A172 (cell line): ENCODE measurements around the gene PIK3C2G. TPM values are rescaled to one million over a fixed set of nuclear protein-coding genes. Genes with fewer than 3 reads are reported as not detected.
"Not testable (repeated sequence)": the region's sequence is repeated elsewhere in the genome, so short reads cannot be mapped to it uniquely, and the experiment has no call there.

ENCODE experiments used
- DNase-seq: peaks from one replicate; pipeline ENCODE4 v3.0.0-alpha.2; 2015; ENCODE audit warnings: low spot score
- total RNA-seq: library from RNA; depleted of rRNA; stranded (reverse); fragments of >200 nt; shearing (Covaris generic); gene quantifications from 2 replicates; pipeline ENCODE4 v1.2.3, GENCODE V29; 2014

Gene PIK3C2G
- total RNA-seq, 1 experiment from 2014 or later: not detected

- no peak for DNase-seq
These were observed 379.1 kb downstream of the PIK3C2G start for GRCh38 chr12:18640321-18640955.

GRCh38 chr12:18643681-18644080 is 382.4 kb downstream of the PIK3C2G start:
- no peak for DNase-seq

GRCh38 chr12:18644564-18644963 is 383.2 kb downstream of the PIK3C2G start:
- DNase-seq: no peak

GRCh38 chr12:18646286-18646890 is 385.1 kb downstream of the PIK3C2G start:
- DNase-seq: no peak

- no peak for DNase-seq
These were observed 390.2 kb downstream of the PIK3C2G start for GRCh38 chr12:18651525-18651924.

GRCh38 chr12:18652596-18652995 is 391.3 kb downstream of the PIK3C2G start:
- DNase-seq: no peak

GRCh38 chr12:18653465-18653864 is 392.1 kb downstream of the PIK3C2G start:
- DNase-seq: no peak

GRCh38 chr12:18655351-18655750 is 394.0 kb downstream of the PIK3C2G start:
- no peak for DNase-seq

- no peak for DNase-seq
These were observed 396.9 kb downstream of the PIK3C2G start for GRCh38 chr12:18658179-18658578.

GRCh38 chr12:18658829-18659228 is 397.5 kb downstream of the PIK3C2G start:
- no peak for DNase-seq

- no peak for DNase-seq
These were observed 414.8 kb downstream of the PIK3C2G start for GRCh38 chr12:18676141-18676540.

GRCh38 chr12:18676996-18677588 is 415.8 kb downstream of the PIK3C2G start:
- DNase-seq: no peak

GRCh38 chr12:18681818-18682217 is 420.5 kb downstream of the PIK3C2G start:
- no peak for DNase-seq

- DNase-seq: peak; percentile 25
These were observed 422.2 kb downstream of the PIK3C2G start for GRCh38 chr12:18683327-18684013.

- DNase-seq: no peak
These were observed 423.1 kb downstream of the PIK3C2G start for GRCh38 chr12:18684430-18684829.

- DNase-seq: no peak
These were observed 428.5 kb downstream of the PIK3C2G start for GRCh38 chr12:18689771-18690170.

GRCh38 chr12:18690653-18691052 is 429.3 kb downstream of the PIK3C2G start:
- DNase-seq: peak; percentile 60

- DNase-seq: not testable (repeated sequence)
These were observed 432.7 kb downstream of the PIK3C2G start for GRCh38 chr12:18693986-18694385.

- peak; percentile 19 for DNase-seq
These were observed 435.8 kb downstream of the PIK3C2G start for GRCh38 chr12:18696971-18697602.
